ENCODE measurements around the gene SENP8. TPM values are rescaled to one million over a fixed set of nuclear protein-coding genes. Genes with fewer than 3 reads are reported as not detected.
"Not testable (repeated sequence)": the region's sequence is repeated elsewhere in the genome, so short reads cannot be mapped to it uniquely, and the experiment has no call there.

Gene SENP8
- total RNA-seq, 4 donors from 2014 or later: 1.5 to 2.8 (median 1.8) TPM

DNA sequence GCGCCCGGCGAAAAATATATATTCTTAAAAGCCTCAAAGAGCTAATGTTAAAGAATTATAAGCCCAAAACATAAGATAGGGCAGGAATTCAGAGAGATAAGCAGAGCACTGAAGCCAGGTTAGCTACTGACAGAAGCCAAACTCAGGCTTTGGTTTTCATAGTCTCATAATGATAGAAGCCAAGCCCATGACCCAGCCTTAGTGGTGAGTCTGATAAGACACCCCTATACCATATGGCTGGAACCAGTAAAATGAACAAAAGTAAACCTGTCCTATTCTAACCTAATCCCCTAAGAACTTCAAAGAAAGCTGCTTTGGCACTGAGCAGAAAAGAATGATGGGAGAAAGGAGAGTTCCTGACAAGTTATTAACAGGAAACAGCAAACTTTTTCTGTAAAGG, 26.2 kb upstream of the SENP8 start:
- intact Hi-C loops (cut with DNase I): no loop called here
- H3K9me3 ChIP-seq: no peaks in the 10 kb centered on the region
- WGBS, 2 donors: 86 to 100% methylated on average over 3 of the region's 3 CpGs
- H3K4me1 ChIP-seq: peaks cover 0 to 7% (median 0%) of the 10 kb centered on the region in 3 donors
- DNase-seq: no peak
- no peak overlapping the region for H3K27ac ChIP-seq
- no peaks in the 10 kb centered on the region for H3K27me3 ChIP-seq
- TF ChIP-seq, protein P1, sequence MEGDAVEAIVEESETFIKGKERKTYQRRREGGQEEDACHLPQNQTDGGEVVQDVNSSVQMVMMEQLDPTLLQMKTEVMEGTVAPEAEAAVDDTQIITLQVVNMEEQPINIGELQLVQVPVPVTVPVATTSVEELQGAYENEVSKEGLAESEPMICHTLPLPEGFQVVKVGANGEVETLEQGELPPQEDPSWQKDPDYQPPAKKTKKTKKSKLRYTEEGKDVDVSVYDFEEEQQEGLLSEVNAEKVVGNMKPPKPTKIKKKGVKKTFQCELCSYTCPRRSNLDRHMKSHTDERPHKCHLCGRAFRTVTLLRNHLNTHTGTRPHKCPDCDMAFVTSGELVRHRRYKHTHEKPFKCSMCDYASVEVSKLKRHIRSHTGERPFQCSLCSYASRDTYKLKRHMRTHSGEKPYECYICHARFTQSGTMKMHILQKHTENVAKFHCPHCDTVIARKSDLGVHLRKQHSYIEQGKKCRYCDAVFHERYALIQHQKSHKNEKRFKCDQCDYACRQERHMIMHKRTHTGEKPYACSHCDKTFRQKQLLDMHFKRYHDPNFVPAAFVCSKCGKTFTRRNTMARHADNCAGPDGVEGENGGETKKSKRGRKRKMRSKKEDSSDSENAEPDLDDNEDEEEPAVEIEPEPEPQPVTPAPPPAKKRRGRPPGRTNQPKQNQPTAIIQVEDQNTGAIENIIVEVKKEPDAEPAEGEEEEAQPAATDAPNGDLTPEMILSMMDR (IDR thresholded peaks at IDR 0.05): no peak
- no peak for TF ChIP-seq POLR2A (IDR thresholded peaks at IDR 0.05)
- H3K36me3 ChIP-seq: no peaks in the 10 kb centered on the region
- no peak overlapping the region for H3K4me3 ChIP-seq

DNA sequence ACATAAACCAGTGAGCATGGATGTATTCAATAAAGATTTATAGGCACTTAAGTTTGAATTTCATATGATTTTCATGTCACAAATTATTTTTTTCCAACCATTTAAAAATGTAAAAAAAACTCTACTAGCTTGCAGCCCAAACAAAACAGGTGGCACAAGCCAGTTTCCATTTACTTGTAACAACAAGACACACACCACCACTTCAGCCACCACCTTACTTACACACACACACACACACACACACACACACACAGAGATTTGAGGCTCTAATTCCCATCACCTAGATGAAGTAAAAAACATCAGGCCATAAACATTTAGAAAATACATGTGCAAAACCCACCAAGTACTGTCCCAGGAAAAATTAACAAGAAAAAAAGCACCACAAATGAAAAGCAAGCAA, 25.5 kb upstream of the SENP8 start:
- no peak overlapping the region for H3K4me3 ChIP-seq
- no peaks in the 10 kb centered on the region for H3K9me3 ChIP-seq
- intact Hi-C loops (cut with DNase I): no loop called here
- no peak for TF ChIP-seq POLR2A (IDR thresholded peaks at IDR 0.05)
- TF ChIP-seq, protein P1 (IDR thresholded peaks at IDR 0.05): no peak
- no peaks in the 10 kb centered on the region for H3K36me3 ChIP-seq
- no peaks in the 10 kb centered on the region for H3K27me3 ChIP-seq
- peaks cover 0 to 5% (median 0%) of the 10 kb centered on the region in 3 donors for H3K4me1 ChIP-seq
- H3K27ac ChIP-seq: no peak overlapping the region
- DNase-seq: no peak

DNA sequence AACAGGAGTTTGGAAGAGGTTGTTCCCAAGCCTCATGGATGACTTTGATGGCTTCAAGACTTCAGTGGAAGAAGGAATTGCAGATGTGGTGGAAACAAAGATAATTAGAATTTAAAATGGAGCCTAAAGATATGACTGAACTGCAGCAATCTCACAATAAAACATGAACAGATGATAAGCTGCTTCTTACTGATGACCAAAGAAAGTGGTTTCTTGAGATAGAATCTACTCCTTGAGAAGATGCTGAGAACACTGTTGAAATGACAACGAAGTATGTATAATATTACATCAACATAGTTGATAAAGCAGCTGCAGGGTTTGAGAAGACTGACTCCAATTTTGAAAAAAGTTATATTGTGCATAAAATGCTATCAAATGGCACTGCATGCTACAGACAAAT, 21.4 kb upstream of the SENP8 start:
- no peaks in the 10 kb centered on the region for H3K36me3 ChIP-seq
- peaks cover 0 to 5% (median 0%) of the 10 kb centered on the region in 3 donors for H3K4me1 ChIP-seq
- WGBS, 2 donors: 89 to 96% methylated on average over 1 of the region's 1 CpG
- H3K27me3 ChIP-seq: no peaks in the 10 kb centered on the region
- H3K27ac ChIP-seq: no peak overlapping the region
- no peak for DNase-seq
- no peaks in the 10 kb centered on the region for H3K9me3 ChIP-seq
- no peak overlapping the region for H3K4me3 ChIP-seq
- TF ChIP-seq POLR2A (IDR thresholded peaks at IDR 0.05): no peak
- TF ChIP-seq, protein P1 (IDR thresholded peaks at IDR 0.05): no peak
- intact Hi-C loops (cut with DNase I): no loop called here

DNA sequence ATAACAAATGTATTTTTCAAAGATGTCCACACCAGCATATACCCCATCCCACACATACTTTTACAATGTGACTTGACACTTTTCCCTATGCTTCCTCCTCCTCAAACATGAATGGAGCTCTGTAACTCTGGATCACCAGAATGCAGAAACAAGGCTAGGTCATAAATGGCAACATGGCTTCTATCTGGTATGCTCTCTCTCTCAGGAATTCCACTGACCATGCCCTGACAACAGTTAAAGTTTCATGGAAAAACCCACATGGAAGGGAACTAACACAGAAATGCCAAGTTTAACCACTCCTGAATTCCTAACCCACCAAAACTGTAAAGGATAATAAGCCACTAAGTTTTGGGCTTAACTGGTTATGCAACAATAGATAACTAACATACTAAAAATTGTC, 20.2 kb upstream of the SENP8 start:
- no peak overlapping the region for H3K27ac ChIP-seq
- no peaks in the 10 kb centered on the region for H3K9me3 ChIP-seq
- H3K36me3 ChIP-seq: no peaks in the 10 kb centered on the region
- no peak for TF ChIP-seq POLR2A (IDR thresholded peaks at IDR 0.05)
- TF ChIP-seq, protein P1 (IDR thresholded peaks at IDR 0.05): no peak
- no peak for DNase-seq
- intact Hi-C loops (cut with DNase I): no loop called here
- H3K4me3 ChIP-seq: no peak overlapping the region
- no peaks in the 10 kb centered on the region for H3K27me3 ChIP-seq
- peaks cover 0 to 1% (median under 1%) of the 10 kb centered on the region in 3 donors for H3K4me1 ChIP-seq

DNA sequence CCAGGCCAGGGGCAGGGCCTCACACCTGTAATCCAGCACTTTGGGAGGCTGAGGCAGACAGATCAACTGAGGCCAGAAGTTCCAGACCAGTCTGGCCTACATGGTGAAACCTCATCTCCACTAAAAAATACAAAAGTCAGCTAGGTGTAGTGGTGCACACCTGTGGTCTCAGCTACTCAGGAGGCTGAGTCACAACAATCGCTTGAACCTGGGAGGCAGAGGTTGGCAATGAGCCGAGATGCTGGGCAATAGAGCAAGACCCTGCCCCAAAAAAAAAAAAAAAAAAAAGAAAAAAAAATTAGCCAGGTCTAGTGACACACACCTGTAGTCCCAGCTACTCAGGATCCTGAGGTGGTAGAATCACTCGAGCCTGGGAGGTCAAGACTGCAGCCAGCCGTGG, 19.0 kb upstream of the SENP8 start:
- Histone ChIP-seq H3K4me3 (no peak overlapping the region), H3K36me3 (no peaks in the 10 kb centered on the region), H3K4me1 (peaks cover 0 to 12% (median 10%) of the 10 kb centered on the region in 3 donors), H3K27ac (no peak overlapping the region), H3K27me3 (no peaks in the 10 kb centered on the region), H3K9me3 (no peaks in the 10 kb centered on the region)
- no peak for TF ChIP-seq POLR2A (IDR thresholded peaks at IDR 0.05)
- TF ChIP-seq, protein P1 (IDR thresholded peaks at IDR 0.05): no peak
- no peak for DNase-seq
- WGBS, 2 donors: 87 to 100% methylated on average over 2 to 4 of the region's 4 CpGs
- intact Hi-C loops (cut with DNase I): no loop called here

DNA sequence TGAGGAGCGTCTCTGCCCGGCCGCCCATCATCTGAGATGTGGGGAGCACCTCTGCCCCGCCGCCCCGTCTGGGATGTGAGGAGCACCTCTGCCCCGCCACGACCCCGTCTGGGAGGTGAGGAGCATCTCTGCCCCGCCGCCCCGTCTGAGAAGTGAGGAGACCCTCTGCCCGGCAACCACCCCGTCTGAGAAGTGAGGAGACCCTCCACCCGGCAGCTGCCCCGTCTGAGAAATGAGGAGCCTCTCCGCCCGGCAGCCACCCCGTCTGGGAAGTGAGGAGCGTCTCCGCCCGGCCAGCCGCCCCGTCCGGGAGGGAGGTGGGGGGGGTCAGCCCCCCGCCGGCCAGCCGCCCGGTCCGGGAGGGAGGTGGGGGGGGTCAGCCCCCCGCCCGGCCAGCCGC, 17.7 kb upstream of the SENP8 start:
- H3K4me1 ChIP-seq: peaks cover 0 to 21% (median 10%) of the 10 kb centered on the region in 3 donors
- DNase-seq; H3K4me3 ChIP-seq; H3K27me3 ChIP-seq; H3K27ac ChIP-seq; H3K36me3 ChIP-seq; H3K9me3 ChIP-seq; intact Hi-C loops (cut with DNase I): not testable (repeated sequence)
- WGBS, 2 donors: no CpG with 5 or more reads among the region's 33 CpGs
